Measurements from ENCODE around the gene STAG1.
"Not testable (repeated sequence)": the region's sequence is repeated elsewhere in the genome, so short reads cannot be mapped to it uniquely, and the experiment has no call there.

Gene STAG1

DNA sequence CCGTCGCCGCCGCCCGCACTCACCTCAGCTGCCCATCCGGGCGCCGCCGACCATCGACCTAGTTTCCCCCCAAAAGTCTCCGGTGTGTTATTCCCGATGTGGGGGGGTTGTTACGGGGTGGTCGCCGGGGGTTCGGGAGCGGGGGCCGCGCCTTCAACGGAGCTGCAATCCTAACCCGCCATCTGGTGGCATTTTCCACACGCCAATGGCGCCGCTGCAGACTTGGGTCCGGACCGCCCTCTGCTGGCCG is at the start of gene STAG1:
Gene STAG1 (minus strand): TSS at position 207 of the 250 bp plus-strand sequence. CDS start 121,480 bp downstream, outside the sequence.
- no peak for DNase-seq

DNA sequence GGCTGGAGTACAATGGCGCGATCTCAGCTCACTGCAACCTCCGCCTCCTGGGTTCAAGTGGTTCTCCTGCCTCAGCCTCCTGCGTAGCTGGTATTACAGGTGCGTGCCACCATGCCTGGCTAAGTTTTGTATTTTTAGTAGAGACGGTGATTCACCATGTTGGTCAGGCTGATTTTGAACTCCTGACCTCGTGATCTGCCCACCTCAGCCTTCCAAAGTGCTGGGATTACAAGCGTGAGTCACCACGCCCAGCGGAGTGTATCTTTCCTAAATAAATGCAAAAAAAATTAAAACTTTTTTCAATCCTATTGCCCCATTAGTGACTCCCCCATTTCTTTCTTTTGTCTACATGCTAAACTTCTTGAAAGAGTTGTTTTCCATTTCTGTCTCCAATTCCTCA is 49.0 kb upstream of the STAG1 start:
- DNase-seq = not testable (repeated sequence)

GRCh38 chr3:136792556-136793330 is 40.6 kb upstream of the STAG1 start:
- no peak for DNase-seq

DNA sequence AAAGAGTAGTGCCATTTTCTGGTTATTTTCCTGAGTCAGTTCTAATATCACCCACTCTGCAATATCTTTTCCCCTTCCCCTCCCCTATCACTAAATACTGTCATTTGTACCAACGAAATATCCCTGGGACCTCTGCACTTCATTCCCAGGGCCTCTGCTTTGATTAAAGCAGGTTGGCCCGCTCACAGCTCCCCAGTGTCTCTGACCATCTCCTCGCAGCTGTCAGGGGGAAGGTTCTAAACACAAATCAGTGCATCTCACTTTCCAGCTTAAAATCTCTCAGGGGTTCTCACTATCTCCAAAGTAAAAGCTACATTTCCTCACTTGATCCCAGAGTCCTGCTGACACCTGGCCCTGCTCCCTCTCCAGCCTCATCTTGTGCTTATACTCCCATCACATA is 38.6 kb upstream of the STAG1 start:
- DNase-seq = no peak

DNA sequence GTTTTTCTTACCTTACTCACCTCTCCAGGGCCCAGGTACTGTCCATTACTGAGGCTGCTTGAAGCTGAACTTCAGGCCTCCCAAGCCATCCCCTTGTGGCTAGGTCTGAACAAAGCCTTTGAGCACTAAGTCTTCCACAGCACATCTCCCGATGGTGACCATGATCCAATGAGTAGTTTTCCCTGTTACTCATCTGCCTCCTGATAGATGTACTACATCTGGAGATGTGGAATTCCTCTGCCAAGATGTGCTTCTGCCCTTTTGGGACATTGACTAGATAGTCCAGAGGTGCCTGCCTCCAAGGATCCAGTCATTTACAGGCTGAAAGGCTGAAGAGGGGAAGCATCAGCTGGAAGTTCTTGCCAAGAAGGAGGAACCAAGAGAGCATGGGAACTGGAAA is 37.8 kb upstream of the STAG1 start:
- no peak for DNase-seq

DNA sequence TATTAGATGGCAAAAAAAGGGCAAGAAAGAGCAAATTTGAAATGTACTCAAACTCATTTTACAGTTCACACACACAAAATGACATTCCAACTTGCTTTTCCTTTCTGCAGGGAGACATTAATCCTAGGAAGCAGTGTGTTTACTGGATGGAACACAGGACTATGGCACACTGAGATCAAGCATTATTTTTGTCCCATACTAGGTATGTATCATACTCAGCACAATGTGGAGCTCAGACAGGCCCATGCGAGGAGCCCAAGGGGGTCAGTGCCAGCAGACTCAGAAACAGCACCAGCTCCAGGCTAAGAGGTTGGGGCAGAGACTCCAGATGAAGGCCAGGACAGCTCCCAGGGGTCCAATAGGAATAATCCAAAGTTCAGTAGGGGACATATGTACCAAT is 36.0 kb upstream of the STAG1 start:
- DNase-seq = no peak

GRCh38 chr3:136787349-136787748 is 35.2 kb upstream of the STAG1 start:
- DNase-seq = no peak

- no peak for DNase-seq
Observed at GRCh38 chr3:136783708-136784191, 31.6 kb upstream of the STAG1 start.

DNA sequence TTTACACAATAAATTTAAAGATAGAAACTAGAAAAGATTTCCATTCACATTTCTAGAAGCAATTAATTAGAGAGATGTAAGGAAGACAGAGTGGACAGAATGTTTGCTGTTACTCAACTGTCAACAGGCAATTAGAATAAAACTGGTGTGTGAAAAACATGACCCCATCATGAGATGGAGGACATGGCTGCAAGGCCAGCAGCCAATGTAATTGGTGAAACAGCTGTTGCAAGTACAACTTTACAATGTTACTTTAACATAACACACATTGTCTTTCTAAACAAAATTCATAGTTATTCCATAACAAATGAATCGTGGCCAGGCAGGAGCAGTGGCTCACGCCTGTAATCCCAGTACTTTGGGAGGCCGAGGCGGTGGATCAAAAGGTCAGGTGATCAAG is 28.6 kb upstream of the STAG1 start:
- DNase-seq = no peak

GRCh38 chr3:136778865-136779264 is 26.7 kb upstream of the STAG1 start:
- DNase-seq = no peak

DNA sequence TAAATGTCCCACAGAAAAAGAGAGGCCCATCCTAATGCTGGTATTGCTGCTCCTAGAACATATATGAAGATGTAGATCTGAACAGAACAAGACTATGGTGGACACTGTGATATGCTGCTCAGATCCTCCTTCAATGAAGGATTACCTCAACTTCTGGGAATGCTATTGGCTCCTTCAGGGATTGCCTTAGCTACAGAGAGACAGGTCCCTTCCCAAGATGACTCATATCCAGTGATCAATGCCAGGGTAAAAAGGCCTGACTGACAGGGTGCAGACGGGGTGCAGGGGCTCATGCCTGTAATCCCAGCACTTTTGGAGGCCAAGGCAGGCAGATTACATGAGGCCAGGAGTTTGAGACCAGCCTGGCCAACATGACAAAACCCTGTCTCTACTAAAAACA is 20.5 kb upstream of the STAG1 start:
- no peak for DNase-seq

GRCh38 chr3:136758160-136759102 is 6.3 kb upstream of the STAG1 start:
- DNase-seq = not testable (repeated sequence)

GRCh38 chr3:136755192-136755591 is 3.0 kb upstream of the STAG1 start:
- DNase-seq = no peak

GRCh38 chr3:136753326-136753939 is 1.3 kb upstream of the STAG1 start:
- DNase-seq = no peak

DNA sequence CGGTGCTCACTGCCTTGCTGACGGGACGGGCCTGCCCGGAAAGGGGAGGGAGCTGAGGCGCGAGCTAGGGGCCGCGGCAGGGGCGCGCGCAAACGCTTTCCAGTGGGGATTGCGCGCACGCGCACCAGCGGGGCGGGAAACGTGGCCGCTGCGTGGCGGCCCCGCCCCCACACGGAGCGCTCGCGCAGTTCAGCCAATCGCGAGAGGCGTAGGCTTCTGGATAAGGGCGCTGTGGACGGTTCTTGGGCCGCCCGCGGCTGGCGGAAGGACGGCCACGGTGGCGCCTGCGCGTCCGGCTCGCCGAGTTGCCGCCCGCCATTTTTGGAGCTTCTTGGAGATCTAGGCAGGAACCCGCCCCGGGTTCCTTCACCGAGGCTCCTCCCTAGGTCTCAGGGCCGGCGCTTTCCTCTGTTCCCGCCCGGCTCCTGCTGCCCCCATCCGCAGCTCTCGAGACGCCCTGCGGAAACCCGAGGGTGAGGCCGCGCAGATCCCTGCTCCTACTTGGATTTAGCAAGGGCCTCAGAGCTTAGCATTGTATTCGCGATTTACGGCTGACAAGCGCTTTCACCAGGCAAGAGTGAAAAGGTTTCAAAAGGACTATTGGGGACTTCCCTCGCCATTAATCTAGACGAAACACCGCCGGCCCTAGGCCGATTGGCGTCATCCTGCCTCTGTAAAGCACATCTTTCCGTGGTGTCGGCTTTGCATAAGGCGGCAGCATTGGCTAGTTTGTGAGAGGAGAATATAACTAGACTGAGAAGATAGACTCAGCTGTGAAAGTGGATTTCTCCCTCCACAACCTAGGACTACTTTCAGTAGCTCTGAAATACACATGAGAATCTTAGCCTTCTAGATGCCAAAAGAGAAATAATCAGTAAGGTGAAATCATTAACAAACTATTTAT is 496 bp upstream of the STAG1 start:
- DNase-seq = peak; percentile 97

- no peak for DNase-seq
Observed at GRCh38 chr3:136751316-136752171, 634 bp downstream of the STAG1 start.

- no peak for DNase-seq
Observed at GRCh38 chr3:136750897-136751315, 1.3 kb downstream of the STAG1 start.

DNA sequence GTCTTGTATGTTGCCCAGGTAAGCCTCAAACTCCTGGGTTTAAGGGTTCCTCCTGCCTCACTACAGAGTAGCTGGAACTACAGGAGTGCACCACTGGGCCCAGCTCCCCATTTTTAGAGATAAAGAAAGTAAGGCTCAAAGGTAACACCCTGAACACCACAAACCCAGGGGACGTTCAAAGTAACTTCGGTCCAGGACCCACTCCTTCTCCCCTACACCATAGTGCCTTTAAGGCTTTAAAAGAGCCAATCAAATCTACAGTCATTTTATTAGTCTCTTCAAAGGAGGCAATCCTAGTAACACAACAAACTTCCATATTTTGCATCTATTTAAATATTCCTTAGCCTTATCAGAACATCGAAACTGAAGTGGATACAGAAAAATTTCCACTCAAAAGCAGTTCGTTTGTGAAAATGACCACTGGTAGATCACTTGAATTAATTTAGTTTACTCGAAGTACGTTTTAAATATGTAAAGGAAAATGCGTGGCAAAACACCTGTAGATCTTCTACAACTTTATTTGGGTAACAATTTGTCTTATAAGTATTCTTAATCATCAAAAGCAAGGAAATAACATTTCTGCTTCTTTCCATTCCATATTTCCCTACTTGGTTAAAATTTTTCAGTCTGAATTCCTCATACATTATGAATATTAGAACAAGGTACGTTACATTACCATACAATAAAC is 1.8 kb downstream of the STAG1 start:
- no peak for DNase-seq

DNA sequence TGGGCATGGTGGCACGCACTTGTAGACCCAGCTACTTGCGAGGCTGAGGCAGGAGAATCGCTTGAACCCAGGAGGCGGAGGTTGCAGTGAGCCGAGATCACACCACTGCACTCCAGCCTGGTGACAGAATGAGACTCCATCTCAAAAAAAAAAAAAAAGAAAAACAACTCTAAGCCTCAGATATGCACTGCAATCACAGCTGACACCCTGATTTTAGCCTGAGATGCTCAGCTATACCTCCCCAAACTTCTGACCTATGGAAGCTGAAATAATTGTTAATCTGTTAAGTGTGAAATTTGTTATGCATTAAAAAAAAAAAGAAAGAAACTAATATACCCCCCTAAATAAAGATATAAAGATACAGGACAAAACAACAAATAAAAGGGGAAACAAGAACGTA is 2.6 kb downstream of the STAG1 start:
- DNase-seq = not testable (repeated sequence)

GRCh38 chr3:136749091-136749490 is 3.1 kb downstream of the STAG1 start:
- no peak for DNase-seq

- DNase-seq = no peak
Observed at GRCh38 chr3:136745916-136746315, 6.3 kb downstream of the STAG1 start.
